CD14-positive monocyte (primary cell): Measurements from ENCODE around the gene NMNAT1. TPM values are rescaled to one million over a fixed set of nuclear protein-coding genes. Genes with fewer than 3 reads are reported as not detected.
A peak's percentile ranks its signal among the peaks of the same experiment; 100 is the strongest.

ENCODE experiments used
- DNase-seq, 3 donors: peaks; one replicate each; pipeline ENCODE4 v3.0.0-alpha.2; 2011 to 2022
- H2AFZ ChIP-seq: 2 replicates; pipeline ENCODE4 v1.6.0; 2012; ENCODE audit warnings: mild to moderate bottlenecking, low read depth, low read length, inconsistent platforms; ENCODE audit not compliant: insufficient read depth, poor library complexity, severe bottlenecking
- H3K27ac ChIP-seq, 2 donors: 1 replicate in 1 of 2; 2 replicates in 1 of 2; pipeline ENCODE4 v1.5.1; 2012 to 2013; ENCODE audit warnings: low read length in 2 of 2, control low read depth in 1 of 2, inconsistent platforms in 1 of 2, low read depth in 1 of 2, mild to moderate bottlenecking in 1 of 2
- H3K27me3 ChIP-seq, 2 donors: one replicate each; pipeline versions ENCODE4 v1.6.0 to v1.6.1; 2011 to 2013; ENCODE audit warnings: low read length in 2 of 2; ENCODE audit not compliant: control insufficient read depth in 2 of 2, insufficient read depth in 2 of 2
- H3K36me3 ChIP-seq, 2 donors: replicated peaks in 1 of 2; 1 replicate in 1 of 2; 2 replicates in 1 of 2; pipeline versions ENCODE4 v1.5.1 to v1.6.1; 2012 to 2013; ENCODE audit warnings: low read length in 2 of 2, control low read depth in 1 of 2, inconsistent platforms in 1 of 2, mild to moderate bottlenecking in 1 of 2; ENCODE audit not compliant: insufficient read depth in 2 of 2, control insufficient read depth in 1 of 2
- H3K4me1 ChIP-seq, 2 donors: 1 replicate in 1 of 2; 2 replicates in 1 of 2; pipeline versions ENCODE4 v1.5.1 to v1.6.1; 2012 to 2013; ENCODE audit warnings: low read length in 2 of 2, control low read depth in 1 of 2, inconsistent platforms in 1 of 2, mild to moderate bottlenecking in 1 of 2, moderate library complexity in 1 of 2; ENCODE audit not compliant: insufficient read depth in 2 of 2, control insufficient read depth in 1 of 2
- H3K4me2 ChIP-seq: replicated peaks from 2 replicates; pipeline ENCODE3; 2012; ENCODE audit warnings: low read length, moderate library complexity, mild to moderate bottlenecking; ENCODE audit not compliant: poor library complexity, severe bottlenecking; ENCODE audit errors: extremely low read depth
- H3K4me3 ChIP-seq, 3 experiments: fragments of 200-600 bp in 1 of 3; sonication (generic) in 1 of 3; replicated peaks in 1 of 3; 1 replicate in 2 of 3; 2 replicates in 1 of 3; pipeline ENCODE4 v1.5.1; 2011 to 2013; ENCODE audit warnings: low read length in 3 of 3, mild to moderate bottlenecking in 3 of 3, control low read depth in 2 of 3, low read depth in 2 of 3, inconsistent platforms in 1 of 3, moderate library complexity in 1 of 3
- H3K79me2 ChIP-seq: 2 replicates; pipeline ENCODE4 v1.6.0; 2012; ENCODE audit warnings: mild to moderate bottlenecking, control low read depth, inconsistent platforms, low read length, moderate library complexity; ENCODE audit not compliant: insufficient read depth
- H3K9ac ChIP-seq: 2 replicates; pipeline ENCODE4 v1.6.0; 2017; ENCODE audit warnings: low read length, mild to moderate bottlenecking; ENCODE audit not compliant: insufficient read depth, poor library complexity, severe bottlenecking
- H3K9me3 ChIP-seq, 2 donors: replicated peaks in 1 of 2; 1 replicate in 1 of 2; 2 replicates in 1 of 2; pipeline versions ENCODE4 v1.5.1 to v1.6.1; 2012 to 2013; ENCODE audit warnings: low read length in 2 of 2, control low read depth in 1 of 2; ENCODE audit not compliant: control insufficient read depth in 1 of 2, insufficient read depth in 1 of 2
- H4K20me1 ChIP-seq: 2 replicates; pipeline ENCODE4 v1.6.0; 2012; ENCODE audit warnings: mild to moderate bottlenecking, low read length, control low read depth, moderate library complexity; ENCODE audit not compliant: insufficient read depth
- H3K27ac Mint-ChIP-seq, 7 donors: one replicate each; pipeline ENCODE4 v1.8.0; 2020; ENCODE audit warnings: mild to moderate bottlenecking in 7 of 7, mixed read lengths in 7 of 7, moderate library complexity in 6 of 7, inconsistent platforms in 2 of 7
- H3K27me3 Mint-ChIP-seq, 3 donors: one replicate each; pipeline ENCODE4 v1.8.0; 2021 to 2022; ENCODE audit warnings: low read depth in 3 of 3, mild to moderate bottlenecking in 3 of 3, mixed read lengths in 3 of 3, moderate library complexity in 3 of 3, inconsistent platforms in 1 of 3
- H3K36me3 Mint-ChIP-seq, 2 donors: one replicate each; pipeline ENCODE4 v1.8.0; 2020; ENCODE audit warnings: mixed read lengths in 2 of 2, inconsistent platforms in 1 of 2, mild to moderate bottlenecking in 1 of 2
- H3K4me1 Mint-ChIP-seq: one replicate; pipeline ENCODE4 v1.8.0; 2020; ENCODE audit warnings: mild to moderate bottlenecking, mixed read lengths
- H3K4me3 Mint-ChIP-seq, 2 donors: one replicate each; pipeline ENCODE4 v1.8.0; 2020; ENCODE audit warnings: mild to moderate bottlenecking in 2 of 2, mixed read lengths in 2 of 2, moderate library complexity in 1 of 2
- H3K9me3 Mint-ChIP-seq, 7 donors: one replicate each; pipeline ENCODE4 v1.8.0; 2020 to 2022; ENCODE audit warnings: mixed read lengths in 7 of 7, mild to moderate bottlenecking in 6 of 7, moderate library complexity in 6 of 7, inconsistent platforms in 2 of 7
- WGBS: methylation state at CpG from one replicate; pipeline ENCODE4 v1.1.5; 2013; ENCODE audit warnings: missing lambda C conversion rate; ENCODE audit not compliant: insufficient coverage; 5-methylcytosine and 5-hydroxymethylcytosine counted together
- intact Hi-C, 2 donors: fragments of 100-400 bp; cut with micrococcal nuclease; formaldehyde crosslinking; loops; one replicate each; pipeline versions ENCODE4 v1.15.0 to v1.15.1; 2023
- polyA plus RNA-seq, 3 donors: library from polyadenylated mRNA; depleted of rRNA in 1 of 3; unstranded in 2 of 3; stranded (reverse) in 1 of 3; fragments of 300-500 nt in 2 of 3; fragments of >200 nt in 1 of 3; fragmentation: Illumina TruSeq in 2 of 3; gene quantifications; 1 replicate in 2 of 3; 2 replicates in 1 of 3; pipeline ENCODE4 v1.2.3, GENCODE V29; 2012 to 2021
- TF ChIP-seq, protein P1 (sequence below): fragments of 200-600 bp; IDR thresholded peaks from one replicate; pipeline ENCODE4 v1.8.0; 2022; ENCODE audit warnings: antibody characterized with exemption, mild to moderate bottlenecking

NMNAT1 gene
- polyA plus RNA-seq, 3 donors: 6.8 to 9.9 (median 7.1) TPM

- Histone ChIP-seq H3K9ac (no peak overlapping the region), H3K36me3 (no peaks in the 10 kb centered on the region), H3K79me2 (peaks cover 82% of the 10 kb centered on the region), H3K9me3 (no peaks in the 10 kb centered on the region), H3K4me1 (peaks cover 42 to 51% of the 10 kb centered on the region in 2 donors), H2AFZ (no peak overlapping the region), H3K27me3 (no peaks in the 10 kb centered on the region), H3K27ac (peak overlapping the region; percentile 86), H3K4me3 (no peak overlapping the region), H4K20me1 (peaks cover 12% of the 10 kb centered on the region), H3K4me2 (no peak overlapping the region)
- Mint-ChIP-seq H3K9me3 (no peaks in the 10 kb centered on the region), H3K4me3 (no peak overlapping the region), H3K36me3 (peaks cover 0 to 7% of the 10 kb centered on the region in 2 donors), H3K27ac (peak overlapping the region in 4 of 7 donors; percentile 6 to 77 (median 50)), H3K27me3 (no peaks in the 10 kb centered on the region), H3K4me1 (peaks cover 59% of the 10 kb centered on the region)
- no peak for DNase-seq
- 92% methylated on average over 1 of the region's 6 CpGs for WGBS
- TF ChIP-seq, protein P1, sequence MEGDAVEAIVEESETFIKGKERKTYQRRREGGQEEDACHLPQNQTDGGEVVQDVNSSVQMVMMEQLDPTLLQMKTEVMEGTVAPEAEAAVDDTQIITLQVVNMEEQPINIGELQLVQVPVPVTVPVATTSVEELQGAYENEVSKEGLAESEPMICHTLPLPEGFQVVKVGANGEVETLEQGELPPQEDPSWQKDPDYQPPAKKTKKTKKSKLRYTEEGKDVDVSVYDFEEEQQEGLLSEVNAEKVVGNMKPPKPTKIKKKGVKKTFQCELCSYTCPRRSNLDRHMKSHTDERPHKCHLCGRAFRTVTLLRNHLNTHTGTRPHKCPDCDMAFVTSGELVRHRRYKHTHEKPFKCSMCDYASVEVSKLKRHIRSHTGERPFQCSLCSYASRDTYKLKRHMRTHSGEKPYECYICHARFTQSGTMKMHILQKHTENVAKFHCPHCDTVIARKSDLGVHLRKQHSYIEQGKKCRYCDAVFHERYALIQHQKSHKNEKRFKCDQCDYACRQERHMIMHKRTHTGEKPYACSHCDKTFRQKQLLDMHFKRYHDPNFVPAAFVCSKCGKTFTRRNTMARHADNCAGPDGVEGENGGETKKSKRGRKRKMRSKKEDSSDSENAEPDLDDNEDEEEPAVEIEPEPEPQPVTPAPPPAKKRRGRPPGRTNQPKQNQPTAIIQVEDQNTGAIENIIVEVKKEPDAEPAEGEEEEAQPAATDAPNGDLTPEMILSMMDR: no peak
- intact Hi-C loops: loop anchor here in 1 of 2 donors (10.0 kb wide), 1 partner anchor 217 kb away; no protein-coding TSS in a partner anchor
Measured at GRCh38 chr1:9902060-9902452, 41.2 kb upstream of the NMNAT1 start.

GRCh38 chr1:9903801-9904527, 39.3 kb upstream of the NMNAT1 start:
- 98% methylated on average over 4 of the region's 9 CpGs for WGBS
- H3K27me3 ChIP-seq: no peaks in the 10 kb centered on the region
- H3K9me3 ChIP-seq: no peaks in the 10 kb centered on the region
- no peak overlapping the region for H3K4me3 Mint-ChIP-seq
- H3K27me3 Mint-ChIP-seq: no peaks in the 10 kb centered on the region
- no peak overlapping the region for H3K9ac ChIP-seq
- H3K4me1 ChIP-seq: peaks cover 51 to 63% of the 10 kb centered on the region in 2 donors
- no peak overlapping the region for H3K4me3 ChIP-seq
- peaks cover 72% of the 10 kb centered on the region for H3K4me1 Mint-ChIP-seq
- peaks cover 0 to 10% of the 10 kb centered on the region in 2 donors for H3K36me3 Mint-ChIP-seq
- H3K79me2 ChIP-seq: peaks cover 81% of the 10 kb centered on the region
- H3K27ac Mint-ChIP-seq: peak overlapping the region in 2 of 7 donors; percentile 6
- TF ChIP-seq, protein P1: no peak
- no peak for DNase-seq
- no peak overlapping the region for H3K4me2 ChIP-seq
- no peak overlapping the region for H2AFZ ChIP-seq
- intact Hi-C loops: loop anchor here in 1 of 2 donors (10.0 kb wide), 1 partner anchor 219 kb away; no protein-coding TSS in a partner anchor
- H4K20me1 ChIP-seq: peaks cover 17% of the 10 kb centered on the region
- H3K27ac ChIP-seq: no peak overlapping the region
- peaks cover 0 to 2% (median 0%) of the 10 kb centered on the region in 7 donors for H3K9me3 Mint-ChIP-seq
- no peaks in the 10 kb centered on the region for H3K36me3 ChIP-seq
